IPS-11a (cell line): ENCODE results near the gene SLC25A23.
"Not testable (repeated sequence)": the region's sequence is repeated elsewhere in the genome, so short reads cannot be mapped to it uniquely, and the experiment has no call there.

Experiments used
- H3K4me3 ChIP-seq: one replicate; pipeline ENCODE4 v1.5.1; 2013; ENCODE audit warnings: low read depth, low read length, control low read depth

Gene SLC25A23

DNA sequence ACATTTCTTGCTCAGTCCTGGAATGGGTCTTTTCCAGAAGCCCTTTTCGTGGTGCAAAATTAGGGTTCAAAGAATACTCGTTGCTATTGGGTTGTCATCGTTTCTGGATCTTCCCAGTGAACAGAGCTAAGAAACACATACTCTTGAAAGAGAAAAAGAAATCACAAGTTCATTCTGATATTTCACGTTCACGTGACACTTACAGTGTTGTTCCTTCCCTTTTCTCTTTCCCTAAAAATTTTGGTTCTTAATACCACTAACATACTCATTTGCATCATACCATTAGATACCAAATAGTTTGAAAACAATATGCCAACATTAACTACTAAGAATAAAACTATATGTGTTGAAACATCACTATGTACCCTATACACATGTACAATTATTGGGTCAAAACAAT lies 53.2 kb downstream of the SLC25A23 start:
- H3K4me3 ChIP-seq, result no peak overlapping the region

DNA sequence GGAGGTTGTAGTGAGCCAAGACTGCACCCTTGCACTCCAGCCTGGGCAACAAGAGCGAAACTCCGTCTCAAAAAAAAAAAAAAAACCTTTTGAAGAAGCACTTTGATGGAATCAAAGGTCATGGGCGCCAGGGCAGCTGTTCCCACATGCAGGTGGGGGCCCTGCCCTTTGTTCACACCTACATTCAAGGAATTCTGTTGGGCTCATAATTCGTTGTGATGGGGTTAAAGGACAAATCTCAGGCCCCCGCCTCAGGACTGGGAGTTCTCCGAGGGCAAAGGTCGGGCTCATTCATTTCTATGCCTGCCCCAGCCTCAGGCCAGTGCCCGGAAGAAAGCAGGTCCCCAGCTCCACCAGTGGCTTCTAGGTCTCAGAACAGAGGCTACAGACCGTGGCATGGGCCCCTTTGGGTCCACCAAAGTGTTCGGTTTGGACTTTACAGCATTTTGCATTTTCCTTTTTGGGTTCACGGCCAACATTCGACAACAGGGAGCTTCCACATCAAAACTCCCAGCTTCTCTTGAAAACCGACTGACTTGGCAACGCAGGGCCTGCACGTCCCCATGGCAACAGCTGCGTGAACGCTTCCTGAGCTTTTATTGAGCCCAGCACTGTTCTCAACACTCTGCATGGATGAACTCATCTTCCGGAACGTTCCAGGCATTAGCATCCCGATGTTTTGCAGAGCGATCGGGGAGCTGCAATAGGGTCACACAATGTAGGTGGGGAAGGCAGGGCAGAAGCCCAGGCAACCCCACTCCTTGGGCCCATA lies 56.6 kb downstream of the SLC25A23 start:
- H3K4me3 ChIP-seq, result no peak overlapping the region

- no peak overlapping the region for H3K4me3 ChIP-seq
Observed at GRCh38 chr19:6402058-6402457, 57.5 kb downstream of the SLC25A23 start.

- H3K4me3 ChIP-seq, result not testable (repeated sequence)
Observed at GRCh38 chr19:6400062-6400944, 59.3 kb downstream of the SLC25A23 start.

DNA sequence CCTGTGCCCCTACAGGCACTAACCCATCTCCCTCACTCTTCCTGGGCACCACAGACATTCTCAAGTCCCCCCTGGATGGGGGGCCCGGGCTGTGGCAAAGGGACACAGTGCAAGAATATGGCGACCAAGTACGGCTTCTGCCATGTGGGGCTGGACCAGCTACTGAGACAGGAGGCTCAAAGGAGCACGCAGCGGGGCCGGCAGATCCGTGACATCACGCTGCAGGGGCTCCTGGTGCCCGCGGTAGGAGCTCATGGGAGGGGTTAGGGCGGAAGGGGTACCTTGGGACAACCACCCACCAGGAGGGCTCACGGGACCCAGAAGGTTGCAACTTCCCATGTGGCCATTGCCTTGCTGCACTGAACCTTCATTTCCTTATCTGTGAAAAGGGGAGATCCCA lies 63.3 kb downstream of the SLC25A23 start:
- H3K4me3 ChIP-seq, result no peak overlapping the region

DNA sequence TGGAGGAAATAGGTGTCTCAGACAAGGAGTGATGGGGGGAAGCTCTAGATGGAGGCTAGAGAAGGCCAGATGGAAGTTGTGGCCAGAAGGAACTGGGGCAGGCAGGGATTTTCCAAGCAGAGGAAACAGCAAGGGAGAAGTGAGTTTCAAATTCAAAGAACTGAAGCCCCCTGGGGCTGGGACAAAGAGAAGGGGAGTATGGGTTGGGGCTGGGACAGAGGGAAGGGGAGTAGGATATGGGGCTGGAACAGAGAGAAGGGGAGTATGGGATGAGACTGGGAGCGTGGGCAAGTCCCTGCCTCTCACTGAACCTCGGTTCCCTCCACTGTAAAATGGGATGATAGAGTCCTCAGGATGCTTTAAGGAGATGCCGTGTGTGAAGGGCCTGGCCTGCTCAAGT lies 64.8 kb downstream of the SLC25A23 start:
- no peak overlapping the region for H3K4me3 ChIP-seq

GRCh38 chr19:6393983-6394412 lies 65.6 kb downstream of the SLC25A23 start:
- peak overlapping the region; percentile 94 for H3K4me3 ChIP-seq

- peak within 1 kb of the TSS; percentile 94 for H3K4me3 ChIP-seq
Observed at GRCh38 chr19:6393074-6393982, 66.3 kb downstream of the SLC25A23 start, which contains the start of gene GTF2F1. TSS of gene GTF2F1 (minus strand) at chr19:6393164. CDS start at chr19:6392995, 169 bp downstream.

DNA sequence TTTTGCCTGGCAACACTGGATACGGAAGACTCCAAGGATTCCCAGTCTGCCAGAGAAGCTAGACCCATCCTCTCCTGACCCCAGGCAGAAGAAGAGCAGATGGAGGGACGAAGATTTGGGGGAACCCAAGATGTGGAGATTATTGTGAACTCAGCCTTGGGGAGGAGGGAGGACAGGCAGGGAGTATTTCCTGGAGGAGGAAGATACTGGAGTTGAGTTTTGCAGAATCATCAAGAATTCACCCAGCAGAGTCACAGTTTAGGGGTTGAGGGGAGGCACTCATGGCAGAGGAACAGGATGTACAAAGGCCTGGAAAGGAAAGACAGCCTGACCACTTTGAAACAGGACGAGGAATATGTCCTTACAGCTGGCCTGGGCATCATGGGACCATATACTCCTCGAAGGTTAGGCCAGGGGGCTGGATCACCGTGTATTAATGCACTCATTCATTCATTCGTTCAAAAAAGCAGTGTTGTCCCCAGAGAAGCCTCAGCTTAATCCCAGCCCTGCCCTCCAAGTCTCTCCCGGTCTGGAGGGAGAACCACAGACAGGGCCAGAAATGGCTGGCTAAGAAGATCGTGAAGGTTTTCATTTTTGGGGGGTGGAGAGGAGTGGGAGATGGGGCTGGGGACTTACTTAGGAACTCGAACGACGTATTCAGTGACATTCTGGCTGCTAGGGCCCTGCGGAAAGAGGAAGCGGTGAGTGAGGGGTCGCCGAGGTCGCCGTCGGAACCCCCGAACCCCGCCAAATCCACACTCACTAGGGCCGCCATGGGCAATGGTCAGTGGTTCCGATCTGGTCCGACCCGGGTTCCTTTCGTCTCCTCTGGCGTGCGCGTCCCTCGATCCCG lies 67.1 kb downstream of the SLC25A23 start:
- H3K4me3 ChIP-seq, result peak overlapping the region; percentile 94
